IMR-90 (cell line): Measurements from ENCODE around the gene RCAN2. TPM values are rescaled to one million over a fixed set of nuclear protein-coding genes. Genes with fewer than 3 reads are reported as not detected.

Experiments used
- ATAC-seq: fragments of 200-7000 bp; cut with Tn5 transposase; 2 replicates; pipeline ENCODE4 v1.9.1; 2020; ENCODE audit warnings: low read depth, mild to moderate bottlenecking, moderate library complexity
- BruUV-seq: library from RNA; stranded (reverse); fragments of 400-500 nt; replicated peaks from 2 replicates; lab custom pipeline; 2021; lab: Mats Ljungman, UMichigan
- CTCF ChIA-PET: fragments of 300-600 bp; formaldehyde crosslinking; extraction: SDS; loops from one replicate; lab custom pipeline; 2021; ENCODE audit warnings: antibody characterized with exemption; lab: Yijun Ruan, JAX
- POLR2A ChIA-PET: fragments of 300-600 bp; sonication (Branson Sonifier 250); formaldehyde crosslinking; loops from one replicate; lab custom pipeline; 2022; ENCODE audit warnings: antibody characterized with exemption; ENCODE audit not compliant: unreplicated experiment; lab: Charles Lee
- DNase-seq: peaks from one replicate; pipeline ENCODE4 v3.0.0; 2013
- H2AFZ ChIP-seq: replicated peaks from 2 replicates; pipeline ENCODE3; 2013; ENCODE audit warnings: low read length, mild to moderate bottlenecking; ENCODE audit not compliant: poor library complexity
- H2AK5ac ChIP-seq: 2 replicates; pipeline ENCODE4 v1.6.1; 2013; ENCODE audit warnings: low read depth, low read length, inconsistent platforms
- H2AK9ac ChIP-seq: replicated peaks from 2 replicates; pipeline ENCODE3; 2013; ENCODE audit warnings: mild to moderate bottlenecking, low read depth, low read length, moderate library complexity; ENCODE audit not compliant: poor library complexity
- H2BK120ac ChIP-seq: 2 replicates; pipeline ENCODE4 v1.6.1; 2013; ENCODE audit warnings: low read depth, low read length, inconsistent platforms
- H2BK15ac ChIP-seq: 3 replicates; pipeline ENCODE4 v1.6.1; 2013; ENCODE audit warnings: low read depth, low read length, inconsistent platforms
- H2BK20ac ChIP-seq: 2 replicates; pipeline ENCODE4 v1.6.1; 2013; ENCODE audit warnings: low read depth, mild to moderate bottlenecking, inconsistent platforms, low read length, moderate library complexity
- H2BK5ac ChIP-seq: 2 replicates; pipeline ENCODE4 v1.6.1; 2013; ENCODE audit warnings: mild to moderate bottlenecking, low read depth, low read length, inconsistent platforms; ENCODE audit not compliant: poor library complexity, severe bottlenecking
- H3K14ac ChIP-seq: replicated peaks from 2 replicates; pipeline ENCODE4 v1.6.1; 2013; ENCODE audit warnings: low read depth, low read length, inconsistent platforms
- H3K18ac ChIP-seq: 2 replicates; pipeline ENCODE4 v1.6.1; 2013; ENCODE audit warnings: low read depth, low read length, control low read depth
- H3K23ac ChIP-seq: 2 replicates; pipeline ENCODE4 v1.6.1; 2013; ENCODE audit warnings: low read depth, low read length, inconsistent platforms
- H3K27ac ChIP-seq: 2 replicates; pipeline ENCODE4 v1.5.1; 2013; ENCODE audit warnings: mild to moderate bottlenecking, control low read depth, low read length; ENCODE audit not compliant: insufficient read depth
- H3K27me3 ChIP-seq: 2 replicates; pipeline ENCODE4 v1.6.1; 2013; ENCODE audit warnings: low read length; ENCODE audit not compliant: control insufficient read depth, insufficient read depth
- H3K36me3 ChIP-seq: 2 replicates; pipeline ENCODE4 v1.6.1; 2013; ENCODE audit warnings: low read length, mixed read lengths; ENCODE audit not compliant: control insufficient read depth, insufficient read depth
- H3K4ac ChIP-seq: 2 replicates; pipeline ENCODE4 v1.6.1; 2013; ENCODE audit warnings: low read depth, low read length, inconsistent platforms
- H3K4me1 ChIP-seq: 2 replicates; pipeline ENCODE4 v1.6.1; 2013; ENCODE audit warnings: low read length, mixed read lengths; ENCODE audit not compliant: control insufficient read depth, insufficient read depth
- H3K4me2 ChIP-seq: 2 replicates; pipeline ENCODE4 v1.6.1; 2013; ENCODE audit warnings: low read depth, mild to moderate bottlenecking, control low read depth, low read length, moderate library complexity
- H3K4me3 ChIP-seq: 2 replicates; pipeline ENCODE4 v1.5.1; 2013; ENCODE audit warnings: low read depth, mild to moderate bottlenecking, control low read depth, low read length, moderate library complexity; ENCODE audit not compliant: insufficient read depth
- H3K56ac ChIP-seq: 2 replicates; pipeline ENCODE4 v1.6.1; 2013; ENCODE audit warnings: low read length, inconsistent platforms; ENCODE audit not compliant: insufficient read depth; ENCODE audit errors: extremely low read depth
- H3K79me1 ChIP-seq, 2 experiments: 2 replicates each; pipeline ENCODE4 v1.6.1; 2013; ENCODE audit warnings: low read length in 2 of 2, inconsistent platforms in 1 of 2, low read depth in 1 of 2
- H3K9ac ChIP-seq: 2 replicates; pipeline ENCODE4 v1.6.1; 2013; ENCODE audit warnings: low read depth, low read length, control low read depth
- H3K9me1 ChIP-seq: 2 replicates; pipeline ENCODE4 v1.6.1; 2013; ENCODE audit warnings: low read length, inconsistent platforms; ENCODE audit not compliant: insufficient read depth
- H3K9me3 ChIP-seq: 2 replicates; pipeline ENCODE4 v1.6.1; 2013; ENCODE audit warnings: low read length; ENCODE audit not compliant: control insufficient read depth, insufficient read depth
- H4K20me1 ChIP-seq: 2 replicates; pipeline ENCODE4 v1.6.1; 2013; ENCODE audit warnings: low read length, inconsistent platforms; ENCODE audit not compliant: insufficient read depth
- H4K5ac ChIP-seq: 2 replicates; pipeline ENCODE4 v1.6.1; 2013; ENCODE audit warnings: mild to moderate bottlenecking, low read depth, low read length, control low read depth
- H4K8ac ChIP-seq, 2 experiments: 2 replicates each; pipeline ENCODE4 v1.6.1; 2013; ENCODE audit warnings: low read depth in 2 of 2, low read length in 2 of 2, control low read depth in 1 of 2, inconsistent platforms in 1 of 2
- H4K91ac ChIP-seq: 2 replicates; pipeline ENCODE4 v1.6.1; 2013; ENCODE audit warnings: low read depth, low read length, inconsistent platforms; ENCODE audit not compliant: insufficient read depth
- BHLHE40 ChIP-seq: fragments of 150-350 bp; IDR thresholded peaks from 2 replicates; pipeline ENCODE4 v1.6.1; 2016; ENCODE audit warnings: mild to moderate bottlenecking, low read depth, low read length
- CEBPB ChIP-seq: IDR thresholded peaks from 2 replicates; pipeline ENCODE4 v1.6.1; 2012; ENCODE audit warnings: low read depth, low read length, improper control_type of control experiment
- CHD1 ChIP-seq: IDR thresholded peaks from 2 replicates; pipeline ENCODE4 v1.6.1; 2012; ENCODE audit warnings: low read depth, low read length, improper control_type of control experiment
- CTCF ChIP-seq: conservative IDR thresholded peaks from 2 replicates; pipeline ENCODE4 v1.5.1; 2012; ENCODE audit warnings: mild to moderate bottlenecking, low read depth, low read length, improper control_type of control experiment
- ELK1 ChIP-seq: fragments of 150-350 bp; IDR thresholded peaks from 2 replicates; pipeline ENCODE4 v1.6.1; 2016; ENCODE audit warnings: low read depth, mild to moderate bottlenecking, low read length, moderate library complexity, borderline replicate concordance
- FOS ChIP-seq: fragments of 150-350 bp; IDR thresholded peaks from 2 replicates; pipeline ENCODE4 v1.6.1; 2016; ENCODE audit warnings: low read depth, low read length
- MAFK ChIP-seq: IDR thresholded peaks from 2 replicates; pipeline ENCODE4 v1.6.1; 2012; ENCODE audit warnings: low read depth, low read length, improper control_type of control experiment
- MAZ ChIP-seq: IDR thresholded peaks from 2 replicates; pipeline ENCODE4 v1.6.1; 2012; ENCODE audit warnings: low read depth, mild to moderate bottlenecking, low read length, improper control_type of control experiment, moderate library complexity, borderline replicate concordance
- MXI1 ChIP-seq: IDR thresholded peaks from 2 replicates; pipeline ENCODE4 v1.6.1; 2012; ENCODE audit warnings: low read depth, mild to moderate bottlenecking, low read length, moderate library complexity, borderline replicate concordance
- NFE2L2 ChIP-seq: fragments of 150-350 bp; IDR thresholded peaks from 2 replicates; pipeline ENCODE4 v1.6.1; 2016; ENCODE audit warnings: low read depth, mild to moderate bottlenecking, low read length
- POLR2A ChIP-seq: IDR thresholded peaks from 2 replicates; pipeline ENCODE4 v1.6.1; 2012; ENCODE audit warnings: mild to moderate bottlenecking, low read depth, low read length
- RAD21 ChIP-seq: IDR thresholded peaks from 2 replicates; pipeline ENCODE4 v1.6.1; 2012; ENCODE audit warnings: low read length, improper control_type of control experiment
- RCOR1 ChIP-seq: IDR thresholded peaks from 2 replicates; pipeline ENCODE4 v1.6.1; 2012; ENCODE audit warnings: mild to moderate bottlenecking, low read length, improper control_type of control experiment; ENCODE audit not compliant: insufficient replicate concordance
- RFX5 ChIP-seq: IDR thresholded peaks from 2 replicates; pipeline ENCODE4 v1.8.0; 2012; ENCODE audit warnings: low read depth, mild to moderate bottlenecking, low read length, moderate library complexity
- SMC3 ChIP-seq: fragments of 150-350 bp; IDR thresholded peaks from 2 replicates; pipeline ENCODE4 v1.6.1; 2016; ENCODE audit warnings: low read depth, mild to moderate bottlenecking, antibody characterized with exemption, low read length, moderate library complexity
- USF2 ChIP-seq: fragments of 150-350 bp; IDR thresholded peaks from 2 replicates; pipeline ENCODE4 v1.6.1; 2017; ENCODE audit warnings: mild to moderate bottlenecking, antibody characterized with exemption, low read length, low read depth
- WGBS, 2 experiments: methylation state at CpG; one replicate each; pipeline versions ENCODE4 v1.1.5 to v1.1.7; 2013; ENCODE audit warnings: missing lambda C conversion rate in 2 of 2; ENCODE audit not compliant: insufficient read length in 1 of 2; ENCODE audit errors: extremely low coverage in 2 of 2; 5-methylcytosine and 5-hydroxymethylcytosine counted together
- dilution Hi-C: fragments of 300-500 bp; cut with HindIII; formaldehyde crosslinking; loops from one replicate; pipeline ENCODE4 v1.14.3; 2018; ENCODE audit warnings: low sequenced_read_pairs; ENCODE audit not compliant: unreplicated experiment
- in situ Hi-C: fragments of 300-500 bp; cut with MboI; formaldehyde crosslinking; loops from 3 replicates; pipeline ENCODE4 v1.14.3; 2019; ENCODE audit warnings: low sequenced_read_pairs, inconsistent platforms, mixed read lengths
- intact Hi-C: fragments of 100-400 bp; cut with micrococcal nuclease; formaldehyde crosslinking; loops from 2 replicates; pipeline ENCODE4 v1.10.0; 2022
- polyA plus RNA-seq, 3 experiments: library from polyadenylated mRNA; depleted of rRNA; stranded (reverse); fragments of >200 nt; gene quantifications; 2 replicates each; pipeline ENCODE4 v1.2.3, GENCODE V29; 2012; ENCODE audit warnings: low replicate concordance in 1 of 3
- total RNA-seq: library from RNA; depleted of rRNA; stranded (reverse); fragments of >200 nt; gene quantifications from 2 replicates; pipeline ENCODE4 v1.2.3, GENCODE V29; 2012

The RCAN2 gene
- total and polyA plus RNA-seq, 2 of the 4 experiments (the other 2 are of a cell fraction), result 1.3 to 1.8 TPM

- ChIA-PET POLR2A (no interaction called here), CTCF (no interaction called here)
- Histone ChIP-seq H3K4me2 (no peak overlapping the region), H3K4ac (no peak overlapping the region), H3K9me1 (no peaks in the 10 kb centered on the region), H3K79me1 (no peaks in the 10 kb centered on the region), H3K27me3 (no peaks in the 10 kb centered on the region), H2AFZ (no peak overlapping the region), H4K8ac (no peak overlapping the region), H3K9ac (no peak overlapping the region), H3K4me1 (no peaks in the 10 kb centered on the region), H3K23ac (no peak overlapping the region), H3K9me3 (no peaks in the 10 kb centered on the region), H3K27ac (no peak overlapping the region), H2BK5ac (no peak overlapping the region), H3K18ac (no peak overlapping the region), H4K5ac (no peak overlapping the region), H4K91ac (no peak overlapping the region), H3K4me3 (no peak overlapping the region), H4K20me1 (no peaks in the 10 kb centered on the region), H2AK5ac (no peak overlapping the region), H2BK15ac (no peak overlapping the region), H3K56ac (no peak overlapping the region), H3K14ac (no peak overlapping the region), H3K36me3 (no peaks in the 10 kb centered on the region), H2BK120ac (no peak overlapping the region), H2BK20ac (no peak overlapping the region), H2AK9ac (no peak overlapping the region)
- ATAC-seq (no peak), DNase-seq (no peak)
- no TSS peak for BruUV-seq
- dilution Hi-C loops (no loop called here), intact Hi-C loops (no loop called here), in situ Hi-C loops (no loop called here)
- WGBS, 2 experiments, result no CpG with 5 or more reads among the region's 1 CpG
- no peak for TF ChIP-seq CTCF
- TF ChIP-seq ELK1, result no peak
- no peak for TF ChIP-seq RFX5
- TF ChIP-seq CHD1, result no peak
- TF ChIP-seq RAD21, result no peak
- no peak for TF ChIP-seq CEBPB
- no peak for TF ChIP-seq SMC3
- no peak for TF ChIP-seq MXI1
- no peak for TF ChIP-seq MAFK
- no peak for TF ChIP-seq RCOR1
- no peak for TF ChIP-seq FOS
- TF ChIP-seq USF2, result no peak
- TF ChIP-seq BHLHE40, result no peak
- no peak for TF ChIP-seq NFE2L2
- TF ChIP-seq MAZ, result no peak
- no peak for TF ChIP-seq POLR2A
These were observed 99.0 kb downstream of the RCAN2 start for GRCh38 chr6:46392294-46392693.
